HG03196 (cell line): ENCODE data around the gene ZNF506.
"Not testable (repeated sequence)": the region's sequence is repeated elsewhere in the genome, so short reads cannot be mapped to it uniquely, and the experiment has no call there.

Experiments used
- ATAC-seq: cut with Tn5 transposase; IDR thresholded peaks from one replicate; pipeline ENCODE4 v1.9.1; 2021; ENCODE audit not compliant: unreplicated experiment

ZNF506 gene

GRCh38 chr19:19821366-19821951 lies at the start of gene ZNF506:
TSS of gene ZNF506 (minus strand) at chr19:19821750. CDS start at chr19:19821603, 147 bp downstream.
- peak; percentile 90 for ATAC-seq

- ATAC-seq: not testable (repeated sequence)
These were observed 48.5 kb upstream of the ZNF506 start for GRCh38 chr19:19870086-19870485.

DNA sequence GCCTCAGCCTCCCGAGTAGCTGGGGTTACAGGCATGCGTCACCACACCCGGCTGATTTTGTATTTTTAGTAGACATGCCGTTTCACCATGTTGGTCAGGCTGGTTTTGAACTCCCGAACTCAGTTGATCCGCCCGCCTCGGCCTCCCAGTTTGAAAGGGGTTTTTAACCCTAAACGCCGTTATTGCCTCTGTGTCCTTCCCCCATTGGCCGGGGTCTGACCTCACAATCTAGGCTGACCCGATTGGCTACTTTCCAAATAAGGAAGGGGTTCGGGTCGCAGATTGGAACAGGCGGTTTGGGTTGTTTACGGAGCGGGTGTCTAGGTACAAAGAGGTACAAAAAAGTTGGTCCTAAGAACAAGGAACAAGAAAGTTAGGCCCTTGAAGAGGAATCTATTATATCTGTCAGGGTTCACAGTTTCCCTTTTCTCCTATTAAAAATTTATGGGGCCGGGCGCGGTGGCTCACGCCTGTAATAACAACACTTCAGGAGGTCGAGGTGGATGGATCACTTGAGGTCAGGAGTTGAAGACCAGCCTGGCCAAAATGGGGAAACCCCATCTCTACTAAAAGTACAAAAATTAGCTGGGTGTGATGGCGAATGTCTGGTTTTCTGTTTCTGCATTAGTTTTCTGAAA lies 45.2 kb upstream of the ZNF506 start:
- ATAC-seq: no peak

- peak; percentile 98 for ATAC-seq
These were observed 44.4 kb upstream of the ZNF506 start, which contains the start of gene ZNF253 for GRCh38 chr19:19865750-19866610. TSS of gene ZNF253 (plus strand) at chr19:19865882. CDS start at chr19:19865997, 115 bp downstream.

DNA sequence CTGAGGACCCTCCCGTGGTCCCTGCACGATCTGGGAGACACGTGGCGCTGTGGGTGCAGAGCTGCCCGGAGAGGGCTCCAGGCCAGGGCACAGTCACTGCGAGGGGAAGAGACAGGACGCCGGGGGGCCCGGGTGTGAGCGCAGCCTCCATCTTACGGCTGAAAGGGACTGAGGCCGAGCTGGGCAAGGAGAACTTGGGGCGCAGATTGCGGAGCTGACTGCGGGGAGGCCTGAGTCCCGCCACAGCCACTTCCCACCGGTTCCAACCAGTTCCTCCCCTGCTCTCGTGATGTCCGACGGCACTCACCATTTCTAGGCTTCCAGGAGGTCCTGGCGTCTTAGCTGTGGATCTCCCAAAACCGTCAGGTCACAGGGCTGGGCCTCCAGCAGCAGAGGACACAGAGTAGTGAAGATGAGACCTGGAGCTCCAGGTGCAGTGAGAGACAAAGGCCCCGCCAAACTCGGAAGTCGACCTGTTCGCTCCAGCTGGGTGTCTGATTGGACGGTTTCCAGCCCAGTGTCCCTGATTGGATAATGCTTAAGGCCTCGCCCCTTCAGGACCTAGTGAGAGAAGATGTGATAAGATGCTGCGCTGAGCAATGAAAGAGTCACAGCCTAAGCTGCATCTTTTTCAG lies 39.3 kb upstream of the ZNF506 start:
- ATAC-seq: no peak

DNA sequence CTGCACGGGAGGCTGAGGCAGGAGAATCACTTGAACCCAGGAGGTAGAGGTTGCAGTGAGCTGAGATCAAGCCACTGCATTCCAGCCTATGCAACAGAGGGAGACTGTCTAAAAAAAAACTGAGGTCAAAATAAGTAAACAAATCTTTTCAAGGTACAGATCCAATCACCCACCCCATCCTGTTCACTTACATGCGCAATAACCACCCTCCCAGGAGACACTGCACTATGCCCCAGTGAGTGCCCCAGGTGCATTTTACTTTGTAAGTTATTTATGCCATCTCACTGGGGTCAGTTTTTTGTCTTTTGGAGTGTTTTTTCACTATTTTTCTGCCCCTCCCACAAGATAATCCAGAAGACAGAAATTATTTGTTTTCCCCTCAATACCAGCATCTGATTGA lies 37.2 kb upstream of the ZNF506 start:
- no peak for ATAC-seq

GRCh38 chr19:19851740-19852139 lies 30.2 kb upstream of the ZNF506 start:
- not testable (repeated sequence) for ATAC-seq

DNA sequence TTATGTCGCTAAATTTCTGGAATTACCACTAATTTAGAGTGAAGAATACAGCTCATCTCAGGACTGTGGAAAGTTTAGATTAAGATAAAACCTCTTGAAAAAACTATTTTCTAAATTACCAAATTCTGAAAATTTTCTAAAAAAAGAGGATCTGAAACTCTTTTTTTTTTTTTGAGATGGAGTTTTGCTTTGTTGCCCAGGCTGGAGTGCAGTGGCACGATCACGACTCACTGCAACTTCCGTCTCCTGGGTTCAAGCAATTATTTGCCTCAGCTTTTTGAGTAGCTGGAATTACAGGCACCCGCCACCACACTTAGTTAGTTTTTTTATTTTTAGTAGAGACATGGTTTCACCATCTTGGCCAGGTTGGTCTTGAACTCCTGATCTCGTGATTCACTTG lies 27.5 kb upstream of the ZNF506 start:
- ATAC-seq: no peak

- no peak for ATAC-seq
These were observed 26.2 kb upstream of the ZNF506 start for GRCh38 chr19:19847781-19848180.

DNA sequence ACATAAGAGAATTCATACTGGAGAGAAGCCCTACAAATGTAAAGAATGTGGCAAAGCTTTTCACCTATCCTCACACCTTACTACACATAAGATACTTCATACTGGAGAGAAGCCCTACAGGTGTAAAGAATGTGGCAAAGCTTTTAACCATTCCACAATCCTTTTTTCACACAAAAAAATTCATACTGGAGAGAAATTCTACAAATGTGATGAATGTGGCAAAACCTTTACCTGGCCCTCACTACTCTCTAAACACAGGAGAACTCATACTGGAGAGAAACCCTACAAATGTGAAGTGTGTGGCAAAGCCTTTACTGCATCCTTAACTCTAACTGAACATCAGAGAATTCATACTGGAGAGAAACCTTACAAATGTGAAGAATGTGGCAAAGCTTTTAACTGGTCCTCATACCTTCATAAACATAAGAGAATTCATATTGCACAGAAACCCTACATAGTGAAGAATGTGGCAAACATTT lies 14.0 kb upstream of the ZNF506 start:
- no peak for ATAC-seq

- ATAC-seq: no peak
These were observed 5.3 kb upstream of the ZNF506 start for GRCh38 chr19:19826875-19827274.

- ATAC-seq: no peak
These were observed 2.4 kb upstream of the ZNF506 start for GRCh38 chr19:19823916-19824315.

DNA sequence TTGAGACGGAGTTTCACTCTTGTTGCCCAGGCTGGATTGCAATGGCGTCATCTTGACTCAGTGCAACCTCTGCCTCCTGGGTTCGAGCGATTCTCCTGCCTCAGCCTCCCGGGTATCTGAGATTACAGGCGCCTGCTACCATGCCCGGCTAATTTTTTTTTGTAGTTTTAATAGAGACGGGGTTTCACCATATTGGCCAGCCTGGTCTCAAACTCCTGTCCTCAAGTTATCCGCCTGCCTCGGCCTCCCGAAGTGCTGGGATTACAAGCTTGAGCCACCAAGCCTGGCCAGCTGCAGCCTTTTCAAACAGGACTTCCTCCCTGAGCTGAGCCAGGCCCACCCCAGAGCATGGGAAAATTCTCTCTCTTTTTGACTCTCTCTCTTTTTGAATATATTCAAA lies 426 bp upstream of the ZNF506 start:
- ATAC-seq: not testable (repeated sequence)

- ATAC-seq: no peak
These were observed 703 bp downstream of the ZNF506 start for GRCh38 chr19:19820774-19821320.

DNA sequence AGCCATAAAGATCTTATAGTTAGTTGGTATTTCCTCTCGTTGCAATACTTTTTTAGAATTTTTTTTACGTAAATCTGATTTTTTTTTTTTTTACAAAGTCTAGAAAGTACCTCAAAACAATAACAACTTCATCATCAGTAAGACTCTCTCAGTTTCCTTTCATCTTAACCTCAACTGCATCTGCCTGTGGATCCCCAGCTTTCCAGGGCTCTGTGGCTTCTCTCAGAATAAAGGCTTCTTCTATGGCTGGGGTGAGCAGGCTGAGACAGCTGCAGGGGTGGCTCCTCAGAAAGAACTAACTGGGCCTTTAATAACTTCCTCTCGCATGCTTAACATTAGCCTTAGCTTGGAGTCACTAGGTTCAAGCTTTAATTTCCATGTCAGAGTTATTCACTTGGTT lies 4.2 kb downstream of the ZNF506 start:
- no peak for ATAC-seq

DNA sequence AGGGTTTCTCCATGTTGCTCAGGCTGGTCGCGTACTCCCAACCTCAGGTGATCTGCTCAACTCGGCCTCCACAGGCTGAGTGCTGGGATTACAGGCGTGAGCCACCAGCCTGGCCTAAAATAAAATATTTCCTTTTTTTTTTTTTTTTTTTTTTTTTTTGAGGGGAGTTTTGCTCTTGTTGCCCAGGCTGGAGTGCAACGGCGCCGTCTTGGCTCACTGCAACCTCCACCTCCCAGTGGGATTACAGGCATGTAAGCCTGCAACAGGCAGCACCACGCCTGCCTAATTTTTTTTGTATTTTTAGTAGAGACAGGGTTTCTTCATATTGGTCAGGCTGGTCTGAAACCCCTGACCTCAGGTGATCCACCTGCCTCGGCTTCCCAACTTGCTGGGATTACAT lies 4.9 kb downstream of the ZNF506 start:
- ATAC-seq: no peak

GRCh38 chr19:19811999-19812398 lies 9.6 kb downstream of the ZNF506 start:
- not testable (repeated sequence) for ATAC-seq

DNA sequence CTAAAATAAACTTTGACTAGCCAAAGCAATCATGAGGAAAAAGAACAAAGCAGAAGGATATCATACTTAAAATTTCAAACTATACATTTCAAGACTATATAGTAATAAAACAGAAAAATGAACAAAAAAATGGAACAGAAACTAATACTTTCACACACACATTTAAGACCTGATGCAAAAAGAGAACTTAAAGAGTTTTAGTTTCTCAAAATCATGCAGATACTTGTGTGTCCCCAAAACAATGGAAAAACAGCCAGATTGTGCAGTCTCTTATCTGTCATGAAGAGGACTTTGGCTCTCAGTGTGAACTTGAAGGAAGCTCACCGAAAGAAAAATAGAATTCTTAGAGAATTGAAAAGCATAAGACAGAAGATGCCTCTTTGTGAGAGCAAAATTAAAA lies 16.1 kb downstream of the ZNF506 start:
- no peak for ATAC-seq

- ATAC-seq: no peak
These were observed 33.5 kb downstream of the ZNF506 start for GRCh38 chr19:19788015-19788414.

DNA sequence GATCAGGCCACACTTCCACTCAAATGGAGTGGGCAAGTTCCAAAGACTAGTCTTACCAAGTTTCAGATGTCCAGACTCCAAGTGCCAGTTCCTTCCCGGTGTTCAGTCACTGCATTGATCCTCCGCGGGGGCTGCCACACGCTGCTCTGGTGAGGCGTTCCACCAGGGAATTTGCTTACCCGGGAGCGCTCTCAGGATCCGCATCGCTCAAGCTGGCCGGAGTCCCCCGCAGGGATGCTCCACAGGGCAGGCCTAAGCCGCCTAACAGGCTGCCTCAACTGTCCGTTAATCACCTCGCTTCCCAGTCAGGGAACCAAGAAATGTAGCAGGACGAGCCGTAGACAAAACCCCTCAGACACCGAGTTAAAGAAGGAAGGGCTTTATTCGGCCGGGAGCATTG lies 36.1 kb downstream of the ZNF506 start:
- not testable (repeated sequence) for ATAC-seq

DNA sequence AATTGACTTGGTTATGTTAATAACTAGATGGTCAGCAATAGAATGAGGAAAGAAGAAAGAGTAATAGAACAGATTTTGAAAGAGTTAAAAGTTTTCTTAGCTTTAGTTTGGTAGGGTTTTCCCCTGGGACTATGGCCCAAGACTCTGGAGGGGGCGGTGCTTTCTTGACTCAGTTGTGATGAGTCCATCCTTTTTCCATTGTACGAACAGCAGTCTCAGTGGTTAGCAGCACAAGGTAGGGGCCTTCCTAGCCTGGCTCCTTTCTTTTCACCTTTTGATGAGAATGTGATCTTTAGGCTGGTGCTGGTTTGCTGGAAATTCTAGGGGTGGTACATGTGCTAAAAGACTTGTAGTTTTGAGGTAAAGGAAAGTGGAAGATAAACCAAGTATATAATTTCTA lies 38.8 kb downstream of the ZNF506 start:
- ATAC-seq: no peak
